DMS153 treated with DMSO at 0.1 percent for 48 hours (cell line): ENCODE measurements around the gene TBCD.

Experiments
- DNase-seq: peaks from one replicate; lab custom pipeline; 2025; ENCODE audit not compliant: unreplicated experiment; lab: John Stamatoyannopoulos, UW

Gene TBCD

GRCh38 chr17:82921426-82921825 lies 169.6 kb downstream of the TBCD start:
- no peak for DNase-seq

DNA sequence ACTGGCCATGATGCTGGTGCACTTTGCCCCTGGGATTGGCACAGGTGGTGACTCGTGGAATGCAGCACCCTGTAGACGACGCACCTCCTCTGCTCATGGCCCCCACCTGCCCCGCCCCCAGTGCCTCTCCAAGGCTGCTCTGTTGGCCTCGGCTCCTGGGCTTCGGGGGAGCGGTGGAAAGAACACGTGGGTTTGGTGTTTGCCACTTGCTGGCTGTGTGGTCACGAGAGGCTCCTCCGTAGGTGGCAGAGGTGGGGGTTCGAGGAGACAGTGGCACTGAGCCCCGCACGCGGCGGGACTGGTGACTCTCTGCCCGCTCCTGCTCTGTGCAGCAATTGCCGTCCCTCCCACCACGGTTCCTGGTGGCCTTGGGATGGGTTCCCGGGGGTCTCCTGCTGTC lies 170.8 kb downstream of the TBCD start:
- DNase-seq, result no peak

GRCh38 chr17:82923366-82924113 lies 171.7 kb downstream of the TBCD start:
- DNase-seq, result no peak

GRCh38 chr17:82924214-82924613 lies 172.3 kb downstream of the TBCD start:
- DNase-seq, result no peak

GRCh38 chr17:82924812-82925211 lies 172.9 kb downstream of the TBCD start:
- DNase-seq, result no peak

DNA sequence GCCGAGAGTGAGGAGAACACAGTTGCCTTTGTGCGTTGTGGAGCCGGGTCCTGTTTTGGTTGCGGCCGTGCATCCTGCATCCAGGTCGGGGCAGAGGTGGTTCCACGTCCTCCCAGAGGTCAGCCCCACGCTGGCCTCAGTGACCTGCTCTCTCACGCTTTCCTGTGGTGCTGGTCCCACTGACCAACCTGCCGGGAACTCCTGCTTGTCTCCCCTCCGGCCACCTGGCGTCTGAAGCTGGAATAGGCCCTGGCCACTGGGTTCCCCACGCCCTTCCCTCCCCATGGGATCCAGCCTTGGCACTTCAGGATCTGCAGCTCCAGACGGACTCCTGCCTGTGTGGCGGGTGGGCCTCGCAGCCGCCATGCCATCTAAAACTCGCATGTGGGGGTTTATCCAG lies 173.5 kb downstream of the TBCD start:
- no peak for DNase-seq

GRCh38 chr17:82926081-82926480 lies 174.2 kb downstream of the TBCD start:
- DNase-seq, result no peak

DNA sequence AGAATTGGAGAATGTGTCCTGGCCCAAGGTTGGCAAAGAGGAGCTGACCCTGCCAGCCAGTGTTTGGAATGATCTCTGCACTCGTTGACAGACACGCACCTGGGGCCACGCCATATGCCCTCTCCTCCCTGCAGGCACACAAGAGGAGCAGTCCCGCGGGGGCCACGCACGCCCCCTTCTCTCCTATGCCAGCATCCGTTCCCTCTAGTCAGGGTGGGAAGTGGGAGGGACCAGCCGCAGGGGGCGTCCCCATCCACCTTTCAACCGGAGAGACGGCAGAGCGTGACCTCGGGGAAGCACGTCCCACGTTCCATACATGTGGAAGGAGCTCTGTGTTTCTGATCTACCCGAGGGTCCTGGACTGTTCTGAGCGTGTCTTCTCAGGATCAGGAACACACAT lies 174.9 kb downstream of the TBCD start:
- no peak for DNase-seq

DNA sequence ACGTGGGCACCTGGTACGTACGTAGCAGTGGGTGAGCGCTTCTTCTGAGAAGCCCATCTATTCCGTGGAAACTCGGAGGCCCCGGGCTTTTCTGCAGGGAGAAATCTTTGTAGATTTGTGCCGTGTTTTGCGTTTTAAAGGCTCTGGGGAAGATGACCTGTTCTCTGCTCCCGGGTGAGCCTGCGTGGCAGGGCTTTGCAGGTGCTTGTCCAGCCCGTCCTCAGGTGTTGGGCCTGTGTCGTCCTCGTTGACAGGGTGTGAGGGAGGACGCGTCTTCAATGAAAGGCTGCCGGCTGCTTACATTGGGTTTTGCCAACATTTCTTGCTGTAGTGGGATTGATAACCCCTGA lies 175.4 kb downstream of the TBCD start:
- no peak for DNase-seq

DNA sequence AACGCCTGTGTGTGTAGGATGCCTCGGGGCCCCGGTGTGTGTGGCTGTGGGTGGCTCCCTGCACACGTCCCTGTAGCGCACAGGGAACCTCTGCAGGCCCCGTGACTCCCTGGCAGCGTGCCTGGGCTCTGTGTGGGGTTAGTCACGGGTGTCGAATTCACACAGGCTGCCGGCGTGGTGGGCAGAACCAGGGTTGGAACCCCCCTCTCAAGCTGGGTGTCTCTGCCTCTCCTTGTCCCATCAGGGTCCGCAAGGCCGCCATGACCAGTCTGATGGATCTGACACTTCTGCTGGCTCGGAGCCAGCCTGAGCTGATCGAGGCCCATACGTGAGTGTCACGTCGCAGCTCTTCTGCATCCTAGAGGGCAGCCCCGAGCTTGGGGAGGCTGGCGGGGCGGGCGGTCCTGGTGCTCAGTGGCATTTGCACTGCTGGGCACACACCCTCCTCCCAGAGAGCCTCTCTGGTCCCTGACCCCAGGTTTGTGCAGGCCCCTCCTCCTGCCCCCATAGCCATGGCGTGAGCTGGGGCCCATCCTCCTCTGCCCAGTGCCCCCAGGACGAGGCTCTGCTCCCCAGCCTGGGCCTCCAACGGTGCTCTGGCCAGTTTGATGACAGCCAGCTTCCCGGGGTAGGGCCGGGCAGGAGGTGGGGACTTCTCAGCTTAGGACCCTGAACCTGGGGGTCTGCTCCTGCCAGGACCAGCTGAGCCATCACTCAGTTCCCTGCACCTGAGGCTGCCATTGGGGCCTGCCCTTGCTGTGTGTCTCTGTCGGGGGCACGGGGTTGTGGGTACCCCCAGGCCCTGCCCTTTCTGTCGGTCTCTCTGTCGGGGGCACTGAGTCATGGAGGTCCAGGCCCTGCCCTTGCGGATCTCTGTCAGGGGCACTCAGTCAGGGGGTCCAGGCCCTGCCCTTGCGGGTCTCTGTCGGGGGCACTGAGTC lies 176.1 kb downstream of the TBCD start:
- DNase-seq, result no peak

DNA sequence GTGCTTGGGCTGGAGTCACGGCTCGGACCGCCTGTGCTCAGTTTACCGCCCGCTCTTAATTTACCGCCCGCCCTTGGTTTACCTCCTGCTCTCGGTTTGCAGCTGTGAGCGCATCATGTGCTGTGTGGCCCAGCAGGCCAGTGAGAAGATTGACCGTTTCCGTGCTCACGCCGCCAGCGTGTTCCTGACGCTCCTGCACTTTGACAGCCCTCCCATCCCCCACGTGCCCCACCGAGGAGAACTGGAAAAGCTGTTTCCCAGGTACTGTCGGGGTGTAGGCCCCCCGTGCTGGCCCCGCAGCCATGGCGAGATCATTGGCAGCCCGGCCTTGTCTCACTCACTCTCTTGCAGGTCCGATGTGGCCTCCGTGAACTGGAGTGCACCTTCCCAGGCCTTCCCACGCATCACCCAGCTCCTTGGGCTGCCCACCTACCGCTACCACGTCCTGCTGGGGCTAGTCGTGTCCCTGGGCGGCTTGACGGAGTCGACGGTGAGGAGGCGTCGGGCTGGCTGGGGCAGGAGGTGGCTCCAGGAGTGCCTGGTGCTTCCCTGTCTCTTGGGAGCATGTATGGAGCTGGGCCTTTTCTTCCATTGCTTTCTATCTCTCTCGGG lies 177.3 kb downstream of the TBCD start:
- no peak for DNase-seq

DNA sequence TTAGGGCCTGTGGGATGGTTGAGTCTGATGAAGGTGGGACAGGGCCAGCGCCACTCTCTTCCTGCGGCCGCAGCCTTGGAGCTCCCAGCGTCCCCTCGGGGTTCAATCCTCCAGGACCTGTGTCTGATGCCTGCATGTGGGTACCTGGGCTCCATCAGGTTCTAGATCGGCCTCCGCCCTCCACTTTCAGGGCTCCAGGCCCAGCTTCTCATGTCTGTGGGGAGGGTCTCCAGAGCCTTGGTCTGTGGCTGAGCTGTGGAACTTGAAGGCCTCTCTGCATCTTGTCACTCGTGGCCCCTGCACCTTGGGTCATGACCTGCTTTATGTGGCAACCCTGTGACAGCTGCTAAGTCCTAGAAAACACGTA lies 177.8 kb downstream of the TBCD start:
- DNase-seq, result no peak

DNA sequence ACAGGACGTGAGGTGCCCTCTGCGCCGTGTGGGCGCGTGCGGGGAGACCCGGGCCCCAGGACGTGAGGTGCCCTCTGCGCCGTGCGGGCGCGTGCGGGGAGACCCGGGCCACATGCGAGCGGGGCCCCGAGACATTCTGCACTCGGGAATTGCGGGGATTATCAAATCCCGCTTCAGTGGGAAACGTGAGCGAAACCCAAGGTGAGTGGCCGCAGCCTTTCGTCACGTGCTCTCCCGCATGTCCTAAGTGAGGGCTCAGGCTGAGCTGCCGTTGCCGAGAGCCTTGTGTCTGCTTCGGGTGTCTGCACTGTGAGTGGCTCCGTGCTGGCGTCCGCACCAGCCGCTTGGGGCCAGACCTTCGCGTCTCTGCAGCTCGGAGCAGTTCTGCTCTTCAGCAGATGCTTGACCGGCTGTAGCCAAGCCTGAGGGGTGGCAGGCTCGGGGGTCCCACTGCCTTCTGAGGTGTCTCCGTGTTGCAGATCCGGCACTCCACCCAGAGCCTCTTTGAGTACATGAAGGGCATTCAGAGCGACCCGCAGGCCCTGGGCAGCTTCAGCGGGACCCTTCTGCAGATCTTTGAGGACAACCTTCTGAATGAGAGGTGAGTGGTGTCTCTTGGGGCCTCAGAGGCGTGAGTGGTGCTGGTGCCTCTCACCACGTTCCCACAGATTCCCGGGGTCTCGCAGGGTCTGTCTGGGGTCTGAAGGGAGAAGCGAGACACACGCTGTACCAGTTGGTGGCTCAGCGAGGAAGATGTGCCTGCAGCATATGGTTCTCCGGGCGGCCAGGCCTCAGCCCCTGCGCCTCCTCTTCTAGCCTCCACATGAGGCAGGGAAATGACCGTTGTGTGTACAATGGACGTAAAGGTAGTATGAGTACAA lies 178.4 kb downstream of the TBCD start:
- DNase-seq, result no peak

GRCh38 chr17:82930924-82931698 lies 179.2 kb downstream of the TBCD start:
- no peak for DNase-seq

DNA sequence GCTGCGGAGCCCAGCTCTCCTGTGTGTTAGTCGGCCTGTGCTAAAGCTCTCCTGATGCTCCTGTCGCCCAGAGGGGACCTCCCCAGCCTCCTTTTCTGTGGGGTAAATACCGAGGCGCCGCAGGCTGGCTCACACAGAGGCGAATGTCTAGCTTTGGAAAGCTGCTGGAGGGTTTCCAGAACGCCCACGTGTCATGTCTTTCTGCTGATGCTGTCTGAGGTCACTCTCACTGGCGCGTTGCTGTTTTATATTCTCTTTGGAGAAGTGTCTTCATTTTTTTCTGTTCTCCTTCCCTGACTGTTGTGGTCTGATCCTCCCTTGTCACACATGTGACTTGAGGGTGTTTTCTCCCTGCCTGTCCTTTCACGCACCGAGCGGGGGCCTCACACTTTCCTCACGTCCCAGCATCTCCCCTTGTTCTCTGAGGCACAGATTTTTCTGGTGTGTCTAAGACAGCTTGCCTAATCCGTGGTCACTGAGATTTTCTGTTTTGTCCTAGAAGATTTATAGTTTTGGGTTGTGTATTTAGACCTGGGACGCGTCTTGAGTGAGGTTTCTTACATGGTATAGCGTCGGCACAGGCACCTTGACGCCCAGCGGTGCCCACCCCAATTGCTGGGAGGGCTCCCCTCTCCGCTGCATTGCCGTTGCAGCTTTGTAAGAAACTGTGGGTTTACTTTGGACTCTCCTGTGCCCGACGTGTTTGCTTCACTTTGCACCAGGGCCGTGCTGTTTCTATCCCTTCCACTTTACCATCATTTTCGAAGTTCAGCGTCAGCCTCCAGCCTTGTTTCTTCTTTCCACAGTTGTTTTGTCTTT lies 180.0 kb downstream of the TBCD start:
- no peak for DNase-seq

- no peak for DNase-seq
Observed at GRCh38 chr17:82932518-82933310, 180.8 kb downstream of the TBCD start.

- DNase-seq, result no peak
Observed at GRCh38 chr17:82933911-82934310, 182.0 kb downstream of the TBCD start.

DNA sequence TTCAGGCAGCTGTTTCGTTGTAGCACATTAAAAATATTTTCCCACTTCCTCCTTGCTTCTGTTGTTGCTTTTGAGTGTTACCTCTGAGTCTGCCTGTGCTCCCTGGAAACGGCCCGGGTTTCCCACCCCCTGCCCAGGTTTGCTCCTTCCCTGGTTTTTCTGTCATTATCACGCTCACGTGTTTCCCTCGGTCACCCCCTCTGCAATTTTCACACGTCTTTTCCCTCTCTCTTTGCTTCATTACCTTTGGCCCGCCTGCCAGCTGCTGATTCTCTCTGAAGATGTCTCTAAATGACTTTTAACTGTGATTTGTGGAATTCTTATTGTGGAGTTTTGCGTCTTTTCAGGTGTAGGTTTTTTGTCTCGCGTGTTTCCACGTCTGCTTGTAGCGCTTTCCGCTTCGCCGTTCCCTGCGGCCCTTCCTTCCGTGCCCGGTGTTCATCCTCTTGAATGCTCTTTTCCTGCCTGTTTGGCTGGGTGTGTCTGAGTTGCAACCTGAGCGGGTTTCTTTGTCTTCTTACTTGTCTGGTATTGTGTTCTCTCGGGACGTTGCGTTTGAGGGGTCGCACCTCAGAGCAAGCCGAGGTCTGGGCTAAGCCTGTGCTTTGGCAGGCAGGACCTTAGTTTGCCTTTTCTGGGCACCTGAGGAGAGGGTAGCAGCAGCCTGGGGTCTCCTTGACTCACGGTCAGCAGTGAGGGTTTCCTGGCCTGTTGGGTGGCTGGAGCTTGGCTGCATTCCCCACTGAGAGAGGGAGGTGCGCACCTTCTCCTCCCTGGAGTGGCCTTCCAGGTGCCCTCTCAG lies 184.3 kb downstream of the TBCD start:
- DNase-seq, result no peak
